Caki2 (cell line): ENCODE results near the gene RBKS. TPM values are rescaled to one million over a fixed set of nuclear protein-coding genes. Genes with fewer than 3 reads are reported as not detected.

Experiments used
- DNase-seq: peaks from one replicate; pipeline ENCODE4 v3.0.0-alpha.2; 2015; ENCODE audit warnings: low read depth
- in situ Hi-C: cut with HindIII; loops from 2 replicates; pipeline ENCODE4 v1.10.0; 2016; ENCODE audit warnings: low sequenced_read_pairs, low pct_unique_long_range_greater_than_20kb, mixed read lengths
- total RNA-seq: library from RNA; depleted of rRNA; stranded (reverse); fragments of >200 nt; shearing (Covaris generic); gene quantifications from 2 replicates; pipeline ENCODE4 v1.2.3, GENCODE V29; 2014; ENCODE audit warnings: low replicate concordance

Gene RBKS
- total RNA-seq, 1 experiment from 2014 or later, result 4.4 TPM

- DNase-seq, result no peak
- in situ Hi-C loops, result no loop called here
These were observed 74.2 kb downstream of the RBKS start for GRCh38 chr2:27815860-27816438.

GRCh38 chr2:27814758-27815157 is 75.4 kb downstream of the RBKS start:
- DNase-seq, result no peak
- in situ Hi-C loops, result no loop called here

- DNase-seq, result no peak
- in situ Hi-C loops, result no loop called here
These were observed 78.4 kb downstream of the RBKS start for GRCh38 chr2:27811768-27812167.

- no peak for DNase-seq
- in situ Hi-C loops, result no loop called here
These were observed 79.7 kb downstream of the RBKS start for GRCh38 chr2:27810455-27810854.

- in situ Hi-C loops, result no loop called here
- peak; percentile 56 for DNase-seq
These were observed 80.4 kb downstream of the RBKS start for GRCh38 chr2:27809761-27810241.

- in situ Hi-C loops, result no loop called here
- no peak for DNase-seq
These were observed 81.2 kb downstream of the RBKS start for GRCh38 chr2:27808984-27809383.

GRCh38 chr2:27808418-27808817 is 81.8 kb downstream of the RBKS start:
- in situ Hi-C loops, result no loop called here

GRCh38 chr2:27807476-27807875 is 82.7 kb downstream of the RBKS start:
- in situ Hi-C loops, result no loop called here
- DNase-seq, result peak; percentile 67

More at GRCh38 chr2:27808418-27808817, 81.8 kb downstream of the RBKS start:
- no peak for DNase-seq

- in situ Hi-C loops, result no loop called here
These were observed 83.7 kb downstream of the RBKS start for GRCh38 chr2:27806311-27807059.

GRCh38 chr2:27805180-27805579 is 85.0 kb downstream of the RBKS start:
- DNase-seq, result no peak
- in situ Hi-C loops, result no loop called here

More at GRCh38 chr2:27806311-27807059, 83.7 kb downstream of the RBKS start:
- peak; percentile 86 for DNase-seq

- in situ Hi-C loops, result no loop called here
- no peak for DNase-seq
These were observed 86.0 kb downstream of the RBKS start for GRCh38 chr2:27804146-27804545.

GRCh38 chr2:27803046-27803445 is 87.1 kb downstream of the RBKS start:
- no peak for DNase-seq
- in situ Hi-C loops, result no loop called here

- no peak for DNase-seq
- in situ Hi-C loops, result no loop called here
These were observed 87.6 kb downstream of the RBKS start for GRCh38 chr2:27802547-27802946.

- DNase-seq, result no peak
- in situ Hi-C loops, result no loop called here
These were observed 89.3 kb downstream of the RBKS start for GRCh38 chr2:27800856-27801255.

- in situ Hi-C loops, result no loop called here
- no peak for DNase-seq
These were observed 90.6 kb downstream of the RBKS start for GRCh38 chr2:27799646-27800010.

- in situ Hi-C loops, result no loop called here
- peak; percentile 99 for DNase-seq
These were observed 91.1 kb downstream of the RBKS start for GRCh38 chr2:27798948-27799645.

GRCh38 chr2:27798486-27798885 is 91.7 kb downstream of the RBKS start:
- in situ Hi-C loops, result no loop called here
- no peak for DNase-seq

- DNase-seq, result no peak
- in situ Hi-C loops, result no loop called here
These were observed 92.3 kb downstream of the RBKS start for GRCh38 chr2:27797841-27798240.
